Endodermal cell (in vitro differentiated cells): ENCODE data around the gene EOMES. TPM values are rescaled to one million over a fixed set of nuclear protein-coding genes. Genes with fewer than 3 reads are reported as not detected.

Source experiments
- DNase-seq: peaks from one replicate; pipeline ENCODE4 v3.0.0-alpha.2; 2017
- H3K27ac ChIP-seq: 2 replicates; pipeline ENCODE4 v1.5.1; 2013; ENCODE audit warnings: mild to moderate bottlenecking, low read depth, low read length, moderate library complexity
- H3K27me3 ChIP-seq: 2 replicates; pipeline ENCODE4 v1.6.1; 2013; ENCODE audit warnings: mild to moderate bottlenecking, low read length, moderate library complexity; ENCODE audit not compliant: insufficient read depth, control insufficient read depth, poor library complexity, severe bottlenecking
- H3K36me3 ChIP-seq: 2 replicates; pipeline ENCODE4 v1.7.0; 2013; ENCODE audit warnings: mild to moderate bottlenecking, low read length, moderate library complexity; ENCODE audit not compliant: control insufficient read depth, insufficient read depth
- H3K4me1 ChIP-seq: one replicate; pipeline ENCODE4 v1.7.0; 2013; ENCODE audit warnings: low read length; ENCODE audit not compliant: control insufficient read depth, insufficient read depth
- H3K4me3 ChIP-seq: 2 replicates; pipeline ENCODE4 v1.5.1; 2013; ENCODE audit warnings: mild to moderate bottlenecking, low read length, moderate library complexity
- H3K9ac ChIP-seq: 2 replicates; pipeline ENCODE4 v1.6.1; 2013; ENCODE audit warnings: mild to moderate bottlenecking, low read length, moderate library complexity; ENCODE audit not compliant: poor library complexity, severe bottlenecking; ENCODE audit errors: extremely low read depth
- H3K9me3 ChIP-seq: 2 replicates; pipeline ENCODE4 v1.6.1; 2013; ENCODE audit warnings: mild to moderate bottlenecking, low read length, moderate library complexity; ENCODE audit not compliant: control insufficient read depth
- H3K27ac Mint-ChIP-seq: 2 replicates; pipeline ENCODE4 v1.8.0; 2020; ENCODE audit warnings: mixed read lengths
- H3K27me3 Mint-ChIP-seq: 2 replicates; pipeline ENCODE4 v1.8.0; 2021; ENCODE audit warnings: mild to moderate bottlenecking, mixed read lengths; ENCODE audit not compliant: insufficient read depth
- H3K36me3 Mint-ChIP-seq: 2 replicates; pipeline ENCODE4 v1.8.0; 2020; ENCODE audit warnings: low read depth, mixed read lengths
- H3K4me1 Mint-ChIP-seq: 2 replicates; pipeline ENCODE4 v1.8.0; 2020; ENCODE audit warnings: mixed read lengths
- H3K4me3 Mint-ChIP-seq: 2 replicates; pipeline ENCODE4 v1.8.0; 2020; ENCODE audit warnings: mild to moderate bottlenecking, moderate library complexity, mixed read lengths
- H3K9me3 Mint-ChIP-seq: 2 replicates; pipeline ENCODE4 v1.8.0; 2020; ENCODE audit warnings: mild to moderate bottlenecking, mixed read lengths
- WGBS, 2 experiments: methylation state at CpG; one replicate each; pipeline versions ENCODE4 v1.1.5 to v1.1.7; 2013; ENCODE audit warnings: missing lambda C conversion rate in 2 of 2, mixed read lengths in 1 of 2; ENCODE audit not compliant: insufficient coverage in 1 of 2, insufficient read length in 1 of 2; 5-methylcytosine and 5-hydroxymethylcytosine counted together
- total RNA-seq, 2 donors: library from RNA; stranded (reverse); fragmentation: NEBNext Ultra II Directional in 1 of 2; extraction: Animal tissue kit (Norgen Biotek cat#: 25700) in 1 of 2; gene quantifications; 2 replicates in 1 of 2; 3 replicates in 1 of 2; pipeline ENCODE4 v1.2.1, GENCODE V29; 2021
- TF ChIP-seq, protein P1 (sequence below): fragments of 200-600 bp; sonication (generic); conservative IDR thresholded peaks from 2 replicates; pipeline ENCODE4 v1.5.0; 2021; ENCODE audit warnings: antibody characterized with exemption, mild to moderate bottlenecking

EOMES gene
- total RNA-seq, 2 donors from 2014 or later = 182 to 283 TPM

- peaks cover 9% of the 10 kb centered on the region for H3K27me3 ChIP-seq
- no peaks in the 10 kb centered on the region for H3K36me3 ChIP-seq
- Mint-ChIP-seq H3K4me1 (peaks cover 31% of the 10 kb centered on the region), H3K36me3 (no peaks in the 10 kb centered on the region), H3K27me3 (peaks cover 18% of the 10 kb centered on the region), H3K27ac (peak overlapping the region; percentile 80), H3K9me3 (no peaks in the 10 kb centered on the region), H3K4me3 (peak overlapping the region; percentile 41)
- TF ChIP-seq, protein P1, sequence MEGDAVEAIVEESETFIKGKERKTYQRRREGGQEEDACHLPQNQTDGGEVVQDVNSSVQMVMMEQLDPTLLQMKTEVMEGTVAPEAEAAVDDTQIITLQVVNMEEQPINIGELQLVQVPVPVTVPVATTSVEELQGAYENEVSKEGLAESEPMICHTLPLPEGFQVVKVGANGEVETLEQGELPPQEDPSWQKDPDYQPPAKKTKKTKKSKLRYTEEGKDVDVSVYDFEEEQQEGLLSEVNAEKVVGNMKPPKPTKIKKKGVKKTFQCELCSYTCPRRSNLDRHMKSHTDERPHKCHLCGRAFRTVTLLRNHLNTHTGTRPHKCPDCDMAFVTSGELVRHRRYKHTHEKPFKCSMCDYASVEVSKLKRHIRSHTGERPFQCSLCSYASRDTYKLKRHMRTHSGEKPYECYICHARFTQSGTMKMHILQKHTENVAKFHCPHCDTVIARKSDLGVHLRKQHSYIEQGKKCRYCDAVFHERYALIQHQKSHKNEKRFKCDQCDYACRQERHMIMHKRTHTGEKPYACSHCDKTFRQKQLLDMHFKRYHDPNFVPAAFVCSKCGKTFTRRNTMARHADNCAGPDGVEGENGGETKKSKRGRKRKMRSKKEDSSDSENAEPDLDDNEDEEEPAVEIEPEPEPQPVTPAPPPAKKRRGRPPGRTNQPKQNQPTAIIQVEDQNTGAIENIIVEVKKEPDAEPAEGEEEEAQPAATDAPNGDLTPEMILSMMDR = peak; percentile 89
- peak overlapping the region; percentile 41 for H3K9ac ChIP-seq
- H3K27ac ChIP-seq = no peak overlapping the region
- WGBS, 2 experiments = 17 to 44% methylated on average over 3 to 6 of the region's 6 CpGs
- H3K4me3 ChIP-seq = peak overlapping the region; percentile 72
- peak; percentile 59 for DNase-seq
- H3K9me3 ChIP-seq = no peaks in the 10 kb centered on the region
- peaks cover 6% of the 10 kb centered on the region for H3K4me1 ChIP-seq
Observed at GRCh38 chr3:27681249-27681748, 40.8 kb downstream of the EOMES start.

DNA sequence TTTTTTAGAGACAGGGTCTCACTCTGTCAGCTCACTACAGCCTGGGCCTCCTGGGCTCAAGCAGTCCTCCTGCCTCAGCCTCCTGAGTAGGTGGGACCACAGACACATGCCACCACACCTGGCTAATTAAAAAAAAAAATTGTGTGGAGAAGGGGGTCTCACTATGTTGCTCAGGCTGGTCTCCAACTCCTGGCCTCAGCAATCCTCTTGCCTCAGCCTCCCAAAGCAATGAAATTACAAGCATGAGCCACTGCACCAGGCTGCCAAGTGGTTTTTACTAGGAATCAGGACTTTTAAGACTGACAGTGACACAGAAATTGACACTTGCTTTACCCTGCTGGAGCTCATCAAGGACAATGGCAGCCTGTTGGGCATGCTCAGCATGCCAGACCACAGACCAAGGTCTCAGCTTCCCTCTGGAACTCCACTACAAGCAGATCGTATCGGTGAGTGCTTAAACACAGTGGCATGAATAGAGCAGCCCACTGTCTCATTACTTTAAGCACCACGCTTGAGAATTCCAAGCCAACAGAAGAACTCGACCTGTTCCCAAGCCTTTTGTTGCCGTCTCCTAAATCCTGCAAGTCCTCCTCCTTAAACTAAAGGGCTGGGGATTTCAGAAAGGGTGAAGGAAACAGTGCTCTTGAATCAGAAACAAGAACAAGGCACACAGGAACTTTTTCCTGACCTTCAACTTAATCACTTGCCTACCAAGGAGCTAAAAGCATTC lies 41.4 kb downstream of the EOMES start:
- Histone ChIP-seq H3K4me1 (peaks cover 6% of the 10 kb centered on the region), H3K9ac (peak overlapping the region; percentile 41), H3K27ac (no peak overlapping the region), H3K9me3 (no peaks in the 10 kb centered on the region), H3K27me3 (peaks cover 9% of the 10 kb centered on the region), H3K4me3 (peak overlapping the region; percentile 72), H3K36me3 (no peaks in the 10 kb centered on the region)
- 26% methylated on average over 5 of the region's 5 CpGs; no CpG with 5 or more reads in 1 of the 2 experiments for WGBS, 2 experiments
- DNase-seq = peak; percentile 91
- Mint-ChIP-seq H3K27ac (peak overlapping the region; percentile 80), H3K27me3 (peaks cover 18% of the 10 kb centered on the region), H3K36me3 (no peaks in the 10 kb centered on the region), H3K4me3 (peak overlapping the region; percentile 41), H3K4me1 (peaks cover 37% of the 10 kb centered on the region), H3K9me3 (no peaks in the 10 kb centered on the region)
- TF ChIP-seq, protein P1 = no peak

GRCh38 chr3:27679691-27680090 lies 42.4 kb downstream of the EOMES start:
- peaks cover 18% of the 10 kb centered on the region for H3K27me3 Mint-ChIP-seq

More at GRCh38 chr3:27679691-27680090, 42.4 kb downstream of the EOMES start:
- Mint-ChIP-seq H3K27ac (no peak overlapping the region), H3K4me3 (no peak overlapping the region), H3K36me3 (no peaks in the 10 kb centered on the region), H3K9me3 (no peaks in the 10 kb centered on the region), H3K4me1 (peaks cover 42% of the 10 kb centered on the region)
- 98 to 100% methylated on average over 1 of the region's 1 CpG for WGBS, 2 experiments
- TF ChIP-seq, protein P1 = no peak
- Histone ChIP-seq H3K27me3 (peaks cover 9% of the 10 kb centered on the region), H3K36me3 (no peaks in the 10 kb centered on the region), H3K4me1 (peaks cover 6% of the 10 kb centered on the region), H3K9ac (no peak overlapping the region), H3K4me3 (no peak overlapping the region), H3K9me3 (no peaks in the 10 kb centered on the region), H3K27ac (no peak overlapping the region)
- DNase-seq = no peak
